ENCODE data around the gene BMAL1.

DNA sequence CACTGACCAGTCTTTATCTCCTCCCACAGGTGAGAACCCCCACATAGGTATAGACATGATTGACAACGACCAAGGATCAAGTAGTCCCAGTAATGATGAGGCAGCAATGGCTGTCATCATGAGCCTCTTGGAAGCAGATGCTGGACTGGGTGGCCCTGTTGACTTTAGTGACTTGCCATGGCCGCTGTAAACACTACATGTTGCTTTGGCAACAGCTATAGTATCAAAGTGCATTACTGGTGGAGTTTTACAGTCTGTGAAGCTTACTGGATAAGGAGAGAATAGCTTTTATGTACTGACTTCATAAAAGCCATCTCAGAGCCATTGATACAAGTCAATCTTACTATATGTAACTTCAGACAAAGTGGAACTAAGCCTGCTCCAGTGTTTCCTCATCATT, 109.0 kb downstream of the BMAL1 start:
- TF ChIP-seq POLR2AphosphoS5 (IDR thresholded peaks at IDR 0.05; ENCODE audit: low read depth, low read length) (no peak), POLR2A (IDR thresholded peaks at IDR 0.05; ENCODE audit: low read depth, low read length) (no peak), TAF1 (IDR thresholded peaks at IDR 0.05; ENCODE audit: borderline replicate concordance, low read depth, low read length) (no peak)
